ENCODE results near the gene NFIA. TPM values are rescaled to one million over a fixed set of nuclear protein-coding genes. Genes with fewer than 3 reads are reported as not detected.

The NFIA gene
- total and polyA plus RNA-seq, 9 of the 15 experiments (the other 6 are each of a cell fraction or from before 2014, with no cell fraction given) = 5.3 to 24.9 (median 9.8) TPM

GRCh38 chr1:61223140-61223539, 140.8 kb downstream of the NFIA start:
- H3K36me3 ChIP-seq (ENCODE audit: control insufficient read depth, insufficient read depth, low read length) = peaks cover 2% of the 10 kb centered on the region; the same call in 1 of the 3 replicates
- H3K4me1 ChIP-seq (replicated peaks in 1 of 2; ENCODE audit: control insufficient read depth in 2 of 2, insufficient read depth in 2 of 2, low read length in 2 of 2) = peaks cover 0 to 9% of the 10 kb centered on the region in 2 experiments; a peak in 2 of 5 replicates
- intact Hi-C loops (cut with micrococcal nuclease) (no loop called here), in situ Hi-C loops (cut with MboI) (no loop called here)
- H2AFZ ChIP-seq (ENCODE audit: low read depth, low read length) = no peak overlapping the region
- no TSS peak for BruUV-seq (replicated peaks)
- no peaks in the 10 kb centered on the region for H3K27me3 ChIP-seq (ENCODE audit: control insufficient read depth in 2 of 2, insufficient read depth in 2 of 2, low read length in 2 of 2)
- H3K4me3 ChIP-seq = no peak overlapping the region
- no peak for TF ChIP-seq RCOR1 (IDR thresholded peaks at IDR 0.05; ENCODE audit: borderline replicate concordance in 1 of 2, low read depth in 2 of 2, low read length in 2 of 2)
- no peak for TF ChIP-seq ELF1 (tag; IDR thresholded peaks at IDR 0.05)
- H3K79me2 ChIP-seq (ENCODE audit: control insufficient read depth, insufficient read depth, low read length) = peaks cover 34% of the 10 kb centered on the region
- H3K9me1 ChIP-seq (ENCODE audit: control insufficient read depth, insufficient read depth, low read length) = no peaks in the 10 kb centered on the region
- H3K9ac ChIP-seq (ENCODE audit: insufficient read depth in 1 of 2, low read depth in 2 of 2, low read length in 2 of 2) = no peak overlapping the region
- no peak overlapping the region for H3K4me2 ChIP-seq (ENCODE audit: insufficient read depth, low read length)
- POLR2A ChIA-PET = interaction anchor here (0.7 kb wide), 1 partner anchor 10 kb away, joined by 3 read pairs; no protein-coding TSS in a partner anchor
- peaks cover 2% of the 10 kb centered on the region; the same call in 1 of the 2 replicates for H3K9me3 ChIP-seq (replicated peaks; ENCODE audit: control insufficient read depth, insufficient read depth, low read depth, low read length)
- no peaks in the 10 kb centered on the region for H4K20me1 ChIP-seq (replicated peaks; ENCODE audit: control insufficient read depth, insufficient read depth, low read length)
- no peak for FAIRE-seq
- ATAC-seq = no peak
- no peak for DNase-seq (ENCODE audit: extremely low read depth in 1 of 4, low spot score in 3 of 4)
- no peak overlapping the region for H3K27ac ChIP-seq (ENCODE audit: extremely low read depth, low read depth, low read length)
- CTCF ChIA-PET (ENCODE audit: low intra/inter-chr PET ratio) = no interaction called here

GRCh38 chr1:61224609-61225008, 142.2 kb downstream of the NFIA start:
- ChIA-PET POLR2A (interaction anchor here (1.2 kb wide), 1 partner anchor 9 kb away, joined by 5 read pairs; no protein-coding TSS in a partner anchor), CTCF (ENCODE audit: low intra/inter-chr PET ratio) (no interaction called here)
- no peaks in the 10 kb centered on the region for H3K9me1 ChIP-seq (ENCODE audit: control insufficient read depth, insufficient read depth, low read length)
- H3K4me1 ChIP-seq (replicated peaks in 1 of 2; ENCODE audit: control insufficient read depth in 2 of 2, insufficient read depth in 2 of 2, low read length in 2 of 2) = peaks cover 0 to 9% of the 10 kb centered on the region in 2 experiments; a peak in 2 of 5 replicates
- peaks cover 38% of the 10 kb centered on the region for H3K79me2 ChIP-seq (ENCODE audit: control insufficient read depth, insufficient read depth, low read length)
- H2AFZ ChIP-seq (ENCODE audit: low read depth, low read length) = no peak overlapping the region
- in situ Hi-C loops (cut with MboI) = no loop called here
- H3K4me3 ChIP-seq = no peak overlapping the region
- H3K36me3 ChIP-seq (ENCODE audit: control insufficient read depth, insufficient read depth, low read length) = no peaks in the 10 kb centered on the region
- intact Hi-C loops (cut with micrococcal nuclease) = no loop called here
- H3K9me3 ChIP-seq (replicated peaks; ENCODE audit: control insufficient read depth, insufficient read depth, low read depth, low read length) = no peaks in the 10 kb centered on the region
- H3K4me2 ChIP-seq (ENCODE audit: insufficient read depth, low read length) = no peak overlapping the region
- no peak overlapping the region for H3K27ac ChIP-seq (ENCODE audit: extremely low read depth, low read depth, low read length)
- no peaks in the 10 kb centered on the region for H4K20me1 ChIP-seq (replicated peaks; ENCODE audit: control insufficient read depth, insufficient read depth, low read length)
- DNase-seq (ENCODE audit: extremely low read depth in 1 of 4, low spot score in 3 of 4) (no peak), FAIRE-seq (no peak), ATAC-seq (no peak; the same call in 2 of the 3 replicates)
- BruUV-seq (replicated peaks) = no TSS peak
- H3K9ac ChIP-seq (ENCODE audit: insufficient read depth in 1 of 2, low read depth in 2 of 2, low read length in 2 of 2) = no peak overlapping the region
- no peaks in the 10 kb centered on the region for H3K27me3 ChIP-seq (ENCODE audit: control insufficient read depth in 2 of 2, insufficient read depth in 2 of 2, low read length in 2 of 2)
- 100% methylated on average over 1 of the region's 1 CpG for WGBS (ENCODE audit: insufficient coverage, low coverage, missing lambda C conversion rate)
- TF ChIP-seq ZFP30 (CRISPR knock-in tag; IDR thresholded peaks at IDR 0.05; ENCODE audit: borderline replicate concordance) = no peak
